Measurements from ENCODE around the gene C6orf132. TPM values are rescaled to one million over a fixed set of nuclear protein-coding genes. Genes with fewer than 3 reads are reported as not detected.

The C6orf132 gene
- total and polyA plus RNA-seq, 7 donors, result 0.08 to 0.34 (median 0.13) TPM

GRCh38 chr6:42147138-42147562 is 4.7 kb upstream of the C6orf132 start:
- H3K9me3 ChIP-seq, result no peaks in the 10 kb centered on the region
- H3K4me3 ChIP-seq, result no peak overlapping the region
- intact Hi-C loops (cut with DNase I), result no loop called here
- ATAC-seq, result no peak
- H3K4me1 ChIP-seq, result peaks cover 6% of the 10 kb centered on the region
- no peaks in the 10 kb centered on the region for H3K36me3 ChIP-seq (ENCODE audit: insufficient read depth in 1 of 2, low read depth in 1 of 2)
- WGBS, 3 donors, result 68 to 74% (median 71%) methylated on average over 10 of the region's 10 CpGs
- peaks cover 0 to 29% (median 13%) of the 10 kb centered on the region in 3 donors for H3K27me3 ChIP-seq (ENCODE audit: insufficient read depth in 3 of 3, low read length in 2 of 3)
- no peak for DNase-seq
- TF ChIP-seq CTCF (IDR thresholded peaks at IDR 0.05), result no peak
- no peak overlapping the region for H3K27ac ChIP-seq

- Histone ChIP-seq H3K27ac (no peak overlapping the region), H3K4me1 (peaks cover 7% of the 10 kb centered on the region), H3K9me3 (no peaks in the 10 kb centered on the region), H3K4me3 (peak overlapping the region; percentile 53), H3K36me3 (ENCODE audit: insufficient read depth in 1 of 2, low read depth in 1 of 2) (no peaks in the 10 kb centered on the region), H3K27me3 (ENCODE audit: insufficient read depth in 3 of 3, low read length in 2 of 3) (peaks cover 0 to 46% (median 13%) of the 10 kb centered on the region in 3 donors)
- intact Hi-C loops (cut with DNase I), result no loop called here
- no peak for TF ChIP-seq CTCF (IDR thresholded peaks at IDR 0.05)
- DNase-seq (no peak), ATAC-seq (no peak)
- WGBS, 3 donors, result 52 to 56% (median 56%) methylated on average over 13 of the region's 13 CpGs
Observed at GRCh38 chr6:42141603-42142117, 760 bp downstream of the C6orf132 start.

GRCh38 chr6:42140756-42141602 is 1.4 kb downstream of the C6orf132 start:
- ATAC-seq (no peak), DNase-seq (peak in 1 of 2 donors; percentile 61)
- Histone ChIP-seq H3K4me3 (no peak overlapping the region), H3K36me3 (ENCODE audit: insufficient read depth in 1 of 2, low read depth in 1 of 2) (no peaks in the 10 kb centered on the region), H3K9me3 (no peaks in the 10 kb centered on the region), H3K4me1 (peaks cover 7% of the 10 kb centered on the region), H3K27ac (no peak overlapping the region), H3K27me3 (ENCODE audit: insufficient read depth in 3 of 3, low read length in 2 of 3) (peaks cover 0 to 46% (median 13%) of the 10 kb centered on the region in 3 donors)
- intact Hi-C loops (cut with DNase I), result no loop called here
- 74 to 83% (median 77%) methylated on average over 9 of the region's 9 CpGs for WGBS, 3 donors
- TF ChIP-seq CTCF (IDR thresholded peaks at IDR 0.05), result no peak

- H3K36me3 ChIP-seq (ENCODE audit: insufficient read depth in 1 of 2, low read depth in 1 of 2), result no peaks in the 10 kb centered on the region
- DNase-seq (peak in 1 of 2 donors; percentile 21), ATAC-seq (no peak)
- intact Hi-C loops (cut with DNase I), result no loop called here
- H3K27me3 ChIP-seq (ENCODE audit: insufficient read depth in 3 of 3, low read length in 2 of 3), result peaks cover 0 to 45% (median 11%) of the 10 kb centered on the region in 3 donors
- H3K4me3 ChIP-seq, result no peak overlapping the region
- 82 to 87% (median 85%) methylated on average over 5 of the region's 5 CpGs for WGBS, 3 donors
- no peak overlapping the region for H3K27ac ChIP-seq
- TF ChIP-seq CTCF (IDR thresholded peaks at IDR 0.05), result no peak
- H3K4me1 ChIP-seq, result peaks cover 7% of the 10 kb centered on the region
- no peaks in the 10 kb centered on the region for H3K9me3 ChIP-seq
Observed at GRCh38 chr6:42140032-42140431, 2.4 kb downstream of the C6orf132 start.

Measured in psoas muscle (tissue), 8 donors.